Fibroblast of villous mesenchyme (primary cell): ENCODE data around the gene KRTAP5-7. TPM values are rescaled to one million over a fixed set of nuclear protein-coding genes. Genes with fewer than 3 reads are reported as not detected.
"Not testable (repeated sequence)": the region's sequence is repeated elsewhere in the genome, so short reads cannot be mapped to it uniquely, and the experiment has no call there.

Source experiments
- DNase-seq: peaks from one replicate; pipeline ENCODE4 v3.0.0-alpha.2; 2010; ENCODE audit warnings: low read depth
- H3K4me3 ChIP-seq: 2 replicates; pipeline ENCODE4 v1.5.1; 2011; ENCODE audit warnings: low read depth, mild to moderate bottlenecking, low read length
- total RNA-seq: library from RNA; depleted of rRNA; stranded (reverse); fragments of >200 nt; gene quantifications from 2 replicates; pipeline ENCODE4 v1.2.3, GENCODE V29; 2012
- TF ChIP-seq, protein P1 (sequence below): IDR thresholded peaks from 2 replicates; pipeline ENCODE4 v1.5.1; 2012; ENCODE audit warnings: low read depth, mild to moderate bottlenecking, low read length; ENCODE audit not compliant: insufficient read depth

Gene KRTAP5-7
- total RNA-seq, 1 donor: not detected

DNA sequence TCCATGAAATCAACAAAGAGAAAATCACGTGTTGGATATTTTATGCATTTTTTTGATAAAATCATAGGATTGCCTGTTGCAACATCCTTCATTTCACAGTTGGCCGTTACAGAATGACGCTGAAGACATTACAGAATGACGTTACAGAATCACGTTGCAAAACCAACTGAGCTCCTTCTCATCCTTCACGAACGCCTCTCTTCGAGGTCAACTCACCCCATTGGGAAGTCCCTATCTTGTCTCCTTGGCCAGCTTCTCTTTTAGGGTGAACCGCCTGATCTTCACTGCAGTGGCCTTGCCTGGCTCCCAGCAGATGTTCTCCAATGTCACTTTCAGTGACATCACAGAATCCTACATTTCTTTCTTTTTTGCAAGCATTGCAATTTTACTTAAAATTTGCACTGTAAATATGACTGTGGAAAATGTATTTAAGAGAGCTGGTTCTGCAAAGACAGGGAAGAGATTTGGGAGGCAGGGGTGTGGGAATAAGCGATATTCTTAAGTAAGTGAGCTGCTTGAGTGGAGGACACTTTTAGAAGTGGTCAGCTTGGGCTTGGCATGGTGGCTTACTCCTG, 5.1 kb downstream of the KRTAP5-7 start:
- TF ChIP-seq, protein P1, sequence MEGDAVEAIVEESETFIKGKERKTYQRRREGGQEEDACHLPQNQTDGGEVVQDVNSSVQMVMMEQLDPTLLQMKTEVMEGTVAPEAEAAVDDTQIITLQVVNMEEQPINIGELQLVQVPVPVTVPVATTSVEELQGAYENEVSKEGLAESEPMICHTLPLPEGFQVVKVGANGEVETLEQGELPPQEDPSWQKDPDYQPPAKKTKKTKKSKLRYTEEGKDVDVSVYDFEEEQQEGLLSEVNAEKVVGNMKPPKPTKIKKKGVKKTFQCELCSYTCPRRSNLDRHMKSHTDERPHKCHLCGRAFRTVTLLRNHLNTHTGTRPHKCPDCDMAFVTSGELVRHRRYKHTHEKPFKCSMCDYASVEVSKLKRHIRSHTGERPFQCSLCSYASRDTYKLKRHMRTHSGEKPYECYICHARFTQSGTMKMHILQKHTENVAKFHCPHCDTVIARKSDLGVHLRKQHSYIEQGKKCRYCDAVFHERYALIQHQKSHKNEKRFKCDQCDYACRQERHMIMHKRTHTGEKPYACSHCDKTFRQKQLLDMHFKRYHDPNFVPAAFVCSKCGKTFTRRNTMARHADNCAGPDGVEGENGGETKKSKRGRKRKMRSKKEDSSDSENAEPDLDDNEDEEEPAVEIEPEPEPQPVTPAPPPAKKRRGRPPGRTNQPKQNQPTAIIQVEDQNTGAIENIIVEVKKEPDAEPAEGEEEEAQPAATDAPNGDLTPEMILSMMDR: no peak
- no peak for DNase-seq
- H3K4me3 ChIP-seq: no peak overlapping the region

DNA sequence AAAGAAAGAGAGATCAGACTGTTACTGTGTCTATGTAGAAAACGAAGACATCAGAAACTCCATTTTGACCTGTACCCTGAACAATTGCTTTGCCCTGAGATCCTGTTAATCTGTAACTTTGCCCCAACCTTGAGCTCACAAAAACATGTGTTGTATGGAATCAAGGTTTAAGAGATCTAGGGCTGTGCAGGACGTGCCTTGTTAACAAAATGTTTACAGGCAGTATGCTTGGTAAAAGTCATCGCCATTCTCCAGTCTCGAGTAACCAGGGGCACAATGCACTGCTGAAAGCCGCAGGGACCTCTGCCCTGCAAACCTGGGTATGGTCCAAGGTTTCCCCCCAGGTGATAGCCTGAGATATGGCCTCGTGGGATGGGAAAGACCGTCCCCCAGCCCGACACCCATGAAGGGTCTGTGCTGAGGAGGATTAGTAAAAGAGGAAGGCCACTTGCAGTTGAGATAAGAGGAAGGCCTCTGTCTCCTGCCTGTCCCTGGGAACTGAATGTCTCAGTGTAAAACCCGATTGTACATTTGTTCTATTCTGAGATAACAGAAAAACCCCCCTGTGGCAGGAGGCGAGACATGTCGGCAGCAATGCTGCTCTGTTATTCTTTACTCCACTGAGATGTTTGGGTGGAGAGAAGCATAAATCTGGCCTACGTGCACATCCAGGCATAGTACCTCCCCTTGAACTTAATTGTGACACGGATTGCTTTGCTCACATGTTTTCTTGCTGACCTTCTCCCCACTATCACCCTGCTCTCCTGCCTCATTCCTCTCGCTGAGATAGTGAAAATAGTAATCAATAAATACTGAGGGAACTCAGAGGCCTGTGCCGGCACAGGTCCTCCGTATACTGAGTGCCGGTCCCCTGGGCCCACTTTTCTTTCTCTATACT, 7.9 kb downstream of the KRTAP5-7 start:
- not testable (repeated sequence) for DNase-seq

DNA sequence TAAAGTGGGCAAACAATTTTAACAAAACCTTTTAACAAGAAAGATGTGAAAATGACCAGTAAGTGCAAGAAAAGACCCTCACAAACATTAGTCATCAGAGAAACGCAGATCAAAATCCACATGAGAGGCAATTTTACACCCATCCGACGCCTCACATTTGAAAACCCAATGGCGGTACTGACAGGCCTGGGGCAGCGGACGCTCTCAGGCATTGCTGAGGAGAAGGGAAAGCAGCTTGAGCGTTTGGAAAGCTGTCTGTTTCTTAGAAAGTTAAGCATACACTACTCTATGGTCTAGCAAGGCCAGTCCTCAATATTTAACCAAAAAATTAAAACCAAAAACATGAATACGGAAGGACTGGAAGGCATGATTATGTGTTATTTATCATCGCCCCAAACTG, 8.8 kb downstream of the KRTAP5-7 start:
- no peak overlapping the region for H3K4me3 ChIP-seq
- TF ChIP-seq, protein P1: no peak
- no peak for DNase-seq

More for the DNA sequence above, 7.9 kb downstream of the KRTAP5-7 start:
- H3K4me3 ChIP-seq: not testable (repeated sequence)

DNA sequence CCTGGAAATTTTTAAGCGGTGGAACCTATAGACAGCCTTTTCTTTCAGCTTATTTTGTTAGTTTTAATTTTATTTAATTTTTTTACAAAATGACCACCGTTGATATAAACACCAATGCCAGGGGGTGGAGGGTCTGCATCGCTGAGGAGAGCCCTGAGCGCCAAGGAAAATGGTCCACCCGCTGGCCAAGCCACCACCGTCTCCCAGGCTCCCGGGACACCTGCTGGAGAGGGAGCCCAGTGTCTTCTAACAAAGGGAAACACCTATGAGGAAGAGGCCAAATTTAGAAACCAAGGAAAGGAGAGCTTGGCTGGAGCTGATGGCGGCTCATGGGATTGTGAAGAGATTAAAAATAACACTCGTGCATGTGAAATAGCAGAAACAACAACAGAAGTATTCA, 10.5 kb downstream of the KRTAP5-7 start:
- no peak for DNase-seq
- no peak overlapping the region for H3K4me3 ChIP-seq
- TF ChIP-seq, protein P1: no peak

DNA sequence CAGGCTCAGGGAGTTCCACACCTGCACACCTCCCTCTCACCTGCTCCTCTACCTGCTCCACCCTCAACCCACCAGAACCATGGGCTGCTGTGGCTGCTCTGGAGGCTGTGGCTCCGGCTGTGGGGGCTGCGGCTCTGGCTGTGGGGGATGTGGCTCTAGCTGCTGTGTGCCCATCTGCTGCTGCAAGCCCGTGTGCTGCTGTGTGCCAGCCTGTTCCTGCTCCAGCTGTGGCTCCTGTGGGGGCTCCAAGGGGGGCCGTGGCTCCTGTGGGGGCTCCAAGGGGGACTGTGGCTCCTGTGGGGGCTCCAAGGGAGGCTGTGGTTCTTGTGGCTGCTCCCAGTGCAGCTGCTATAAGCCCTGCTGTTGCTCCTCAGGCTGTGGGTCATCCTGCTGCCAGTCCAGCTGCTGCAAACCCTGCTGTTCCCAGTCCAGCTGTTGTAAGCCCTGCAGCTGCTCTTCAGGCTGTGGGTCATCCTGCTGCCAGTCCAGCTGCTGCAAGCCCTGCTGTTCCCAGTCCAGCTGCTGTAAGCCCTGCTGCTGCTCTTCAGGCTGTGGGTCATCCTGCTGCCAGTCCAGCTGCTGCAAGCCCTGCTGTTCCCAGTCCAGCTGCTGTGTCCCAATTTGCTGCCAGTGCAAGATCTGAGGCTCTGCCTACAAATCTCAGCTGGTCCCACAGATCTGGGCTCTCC, 11.1 kb downstream of the KRTAP5-7 start, which contains the start of gene KRTAP5-8:
Gene KRTAP5-8 (plus strand): TSS at position 49 of the 689 bp plus-strand sequence. CDS start 31 bp downstream, at position 80.
- not testable (repeated sequence) for H3K4me3 ChIP-seq
- peak; percentile 6 for DNase-seq

DNA sequence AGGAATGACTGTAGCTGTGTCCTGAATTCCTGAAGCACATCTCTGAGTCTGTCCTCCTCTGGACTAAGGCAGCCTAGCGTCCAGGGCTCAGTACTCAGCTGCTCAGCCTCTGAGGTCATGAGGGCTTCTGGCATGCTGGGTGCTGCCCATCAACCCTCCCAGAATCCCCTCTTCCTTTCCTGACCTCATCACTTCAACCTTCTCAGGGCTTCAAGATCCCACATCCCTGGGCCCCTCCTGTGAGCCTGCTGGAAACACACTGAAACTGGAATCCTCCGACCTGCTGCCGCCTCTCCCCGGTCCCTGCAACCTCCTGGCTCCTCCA, 11.6 kb downstream of the KRTAP5-7 start:
- TF ChIP-seq, protein P1: no peak
- H3K4me3 ChIP-seq: no peak overlapping the region
- DNase-seq: no peak

DNA sequence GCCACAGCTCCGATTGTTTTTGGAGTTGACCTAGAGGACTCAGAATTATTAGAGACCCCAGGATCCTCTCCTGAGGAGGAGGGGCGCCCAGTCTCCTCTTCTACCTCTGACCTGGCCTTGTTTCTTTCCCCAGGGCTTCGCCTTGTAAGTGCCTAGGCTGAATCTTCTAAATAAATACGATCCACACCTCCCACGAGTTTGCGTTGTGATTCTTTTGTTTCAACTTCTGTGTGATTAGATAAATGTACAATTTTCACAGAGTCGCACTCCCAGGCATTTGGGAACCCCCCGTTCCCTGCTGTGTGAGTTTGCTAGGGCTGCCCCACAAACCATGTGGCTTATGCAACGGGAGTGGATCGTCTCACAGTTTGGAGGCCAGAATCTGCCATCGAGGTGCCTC, 11.9 kb downstream of the KRTAP5-7 start:
- TF ChIP-seq, protein P1: no peak
- no peak overlapping the region for H3K4me3 ChIP-seq
- DNase-seq: no peak

DNA sequence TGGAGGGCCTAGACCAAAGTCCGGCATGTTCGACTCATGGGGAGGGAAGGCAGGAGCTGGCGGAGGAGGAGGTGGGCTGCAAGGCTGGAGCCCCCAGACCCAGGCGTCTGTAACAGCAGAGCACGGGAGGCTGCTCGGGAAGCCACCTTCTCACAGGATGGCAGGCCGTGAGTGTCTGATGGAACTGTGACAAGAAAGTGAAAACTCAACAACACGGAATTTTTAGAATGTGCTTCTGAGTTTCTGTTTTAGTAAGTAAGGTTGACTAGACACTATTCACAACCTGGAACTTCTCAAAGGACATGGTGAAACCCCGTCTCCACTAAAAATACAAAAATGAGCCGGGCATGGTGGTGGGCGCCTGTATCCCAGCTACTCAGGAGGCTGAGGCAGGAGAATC, 12.9 kb downstream of the KRTAP5-7 start:
- not testable (repeated sequence) for H3K4me3 ChIP-seq, DNase-seq

DNA sequence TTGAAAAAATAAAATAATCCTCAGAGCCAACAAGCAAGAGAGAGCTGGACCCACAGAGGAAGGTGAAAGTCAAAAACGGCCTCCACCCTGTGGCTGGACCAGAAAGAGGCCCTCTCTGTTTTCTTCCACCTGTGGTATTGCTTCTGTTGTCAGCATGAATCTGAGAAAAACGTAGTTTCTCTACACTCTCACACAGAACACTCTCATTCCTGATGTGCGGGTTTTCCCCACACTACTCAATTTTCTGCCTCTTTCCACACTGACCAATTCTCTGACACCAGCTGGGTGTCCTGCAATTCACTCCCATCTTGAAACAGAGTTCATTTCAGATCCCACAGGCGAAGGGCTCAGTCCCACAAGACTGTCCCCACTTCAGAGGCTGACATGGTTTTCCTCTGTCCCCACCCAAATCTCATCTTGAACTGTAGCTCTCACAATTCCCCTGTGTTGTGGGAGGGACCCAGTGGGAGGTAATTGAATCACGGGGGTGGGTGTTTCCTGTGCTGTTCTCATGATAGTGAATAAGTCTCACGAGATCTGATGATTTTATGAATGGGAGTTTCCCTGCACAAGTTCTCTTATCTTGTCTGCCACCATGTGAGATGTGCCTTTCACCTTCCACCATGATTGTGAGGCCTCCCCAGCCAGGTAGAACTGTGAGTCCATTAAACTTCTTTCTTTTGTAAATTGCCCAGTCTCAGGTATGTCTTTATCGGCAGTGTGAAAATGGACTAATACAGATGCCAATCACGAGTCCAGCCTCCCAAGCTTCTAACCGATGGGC, 13.6 kb downstream of the KRTAP5-7 start:
- not testable (repeated sequence) for H3K4me3 ChIP-seq, DNase-seq
